GM21423 (cell line): ENCODE data around the gene SIRPB1.
"Not testable (repeated sequence)": the region's sequence is repeated elsewhere in the genome, so short reads cannot be mapped to it uniquely, and the experiment has no call there.

ENCODE experiments used
- ATAC-seq: cut with Tn5 transposase; IDR thresholded peaks from one replicate; pipeline ENCODE4 v1.9.1; 2021; ENCODE audit warnings: mild to moderate bottlenecking, moderate library complexity; ENCODE audit not compliant: unreplicated experiment

Gene SIRPB1

GRCh38 chr20:1637226-1637625, 17.4 kb upstream of the SIRPB1 start:
- no peak for ATAC-seq

- no peak for ATAC-seq
Observed at GRCh38 chr20:1636621-1637020, 16.8 kb upstream of the SIRPB1 start.

- ATAC-seq: no peak
Observed at GRCh38 chr20:1635291-1635979, 15.6 kb upstream of the SIRPB1 start.

GRCh38 chr20:1633535-1633934, 13.7 kb upstream of the SIRPB1 start:
- ATAC-seq: no peak

- no peak for ATAC-seq
Observed at GRCh38 chr20:1632178-1632577, 12.4 kb upstream of the SIRPB1 start.

GRCh38 chr20:1631309-1632151, 11.7 kb upstream of the SIRPB1 start:
- ATAC-seq: no peak

GRCh38 chr20:1630186-1630585, 10.4 kb upstream of the SIRPB1 start:
- ATAC-seq: no peak

- ATAC-seq: no peak
Observed at GRCh38 chr20:1629321-1629720, 9.5 kb upstream of the SIRPB1 start.

GRCh38 chr20:1628621-1629020, 8.8 kb upstream of the SIRPB1 start:
- ATAC-seq: no peak

- no peak for ATAC-seq
Observed at GRCh38 chr20:1627200-1627550, 7.4 kb upstream of the SIRPB1 start.

- ATAC-seq: no peak
Observed at GRCh38 chr20:1626528-1627199, 6.9 kb upstream of the SIRPB1 start.

- ATAC-seq: no peak
Observed at GRCh38 chr20:1625083-1625690, 5.4 kb upstream of the SIRPB1 start.

GRCh38 chr20:1623501-1624205, 3.8 kb upstream of the SIRPB1 start:
- ATAC-seq: no peak

GRCh38 chr20:1622450-1622849, 2.6 kb upstream of the SIRPB1 start:
- ATAC-seq: no peak

- ATAC-seq: no peak
Observed at GRCh38 chr20:1621316-1621715, 1.5 kb upstream of the SIRPB1 start.

- no peak for ATAC-seq
Observed at GRCh38 chr20:1618954-1619540, 762 bp downstream of the SIRPB1 start.

GRCh38 chr20:1618479-1618878, 1.3 kb downstream of the SIRPB1 start:
- ATAC-seq: no peak

- no peak for ATAC-seq
Observed at GRCh38 chr20:1616858-1617434, 2.9 kb downstream of the SIRPB1 start.

GRCh38 chr20:1610404-1610803, 9.4 kb downstream of the SIRPB1 start:
- not testable (repeated sequence) for ATAC-seq
